BE2C (cell line): ENCODE data around the gene MUC4.

ENCODE experiments used
- DNase-seq: peaks from one replicate; pipeline ENCODE4 v3.0.0-alpha.2; 2020
- H3K27me3 ChIP-seq: fragments of 250-450 bp; sonication (Bioruptor Pico); 2 replicates; pipeline ENCODE4 v1.5.1; 2020; ENCODE audit warnings: mild to moderate bottlenecking
- H3K36me3 ChIP-seq: fragments of 250-450 bp; sonication (Bioruptor Pico); 2 replicates; pipeline ENCODE4 v1.5.1; 2020; ENCODE audit warnings: mild to moderate bottlenecking
- H3K4me1 ChIP-seq: fragments of 250-450 bp; sonication (Bioruptor Pico); 2 replicates; pipeline ENCODE4 v1.5.1; 2020
- H3K4me3 ChIP-seq: 2 replicates; pipeline ENCODE4 v1.5.1; 2011; ENCODE audit warnings: low read depth, low read length
- H3K9me3 ChIP-seq: fragments of 250-450 bp; sonication (Bioruptor Pico); 2 replicates; pipeline ENCODE4 v1.5.1; 2020
- TF ChIP-seq, protein P1 (sequence below): IDR thresholded peaks from 2 replicates; pipeline ENCODE4 v1.5.1; 2012; ENCODE audit warnings: mild to moderate bottlenecking, low read depth, low read length

MUC4 gene

DNA sequence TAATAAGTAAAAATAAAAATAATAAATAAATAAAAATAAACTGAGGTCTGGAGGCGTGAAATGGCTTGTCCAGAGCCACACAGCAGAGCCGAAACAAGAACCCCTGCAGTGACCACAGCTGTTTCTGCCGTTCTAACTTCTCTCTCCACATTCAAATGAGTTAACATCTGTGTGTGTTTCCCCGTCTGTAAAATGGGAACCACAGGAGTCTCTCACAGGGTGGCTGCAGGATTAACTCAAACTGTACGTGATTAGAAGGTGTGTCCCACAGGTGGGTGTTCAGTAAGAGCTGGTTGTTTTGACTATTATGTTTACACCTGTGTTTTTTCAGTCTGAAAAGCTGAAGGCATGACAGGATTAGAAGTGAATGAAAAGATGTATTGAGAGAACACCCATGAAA lies 27.0 kb upstream of the MUC4 start:
- no peak overlapping the region for H3K4me3 ChIP-seq
- TF ChIP-seq, protein P1, sequence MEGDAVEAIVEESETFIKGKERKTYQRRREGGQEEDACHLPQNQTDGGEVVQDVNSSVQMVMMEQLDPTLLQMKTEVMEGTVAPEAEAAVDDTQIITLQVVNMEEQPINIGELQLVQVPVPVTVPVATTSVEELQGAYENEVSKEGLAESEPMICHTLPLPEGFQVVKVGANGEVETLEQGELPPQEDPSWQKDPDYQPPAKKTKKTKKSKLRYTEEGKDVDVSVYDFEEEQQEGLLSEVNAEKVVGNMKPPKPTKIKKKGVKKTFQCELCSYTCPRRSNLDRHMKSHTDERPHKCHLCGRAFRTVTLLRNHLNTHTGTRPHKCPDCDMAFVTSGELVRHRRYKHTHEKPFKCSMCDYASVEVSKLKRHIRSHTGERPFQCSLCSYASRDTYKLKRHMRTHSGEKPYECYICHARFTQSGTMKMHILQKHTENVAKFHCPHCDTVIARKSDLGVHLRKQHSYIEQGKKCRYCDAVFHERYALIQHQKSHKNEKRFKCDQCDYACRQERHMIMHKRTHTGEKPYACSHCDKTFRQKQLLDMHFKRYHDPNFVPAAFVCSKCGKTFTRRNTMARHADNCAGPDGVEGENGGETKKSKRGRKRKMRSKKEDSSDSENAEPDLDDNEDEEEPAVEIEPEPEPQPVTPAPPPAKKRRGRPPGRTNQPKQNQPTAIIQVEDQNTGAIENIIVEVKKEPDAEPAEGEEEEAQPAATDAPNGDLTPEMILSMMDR, result no peak
- DNase-seq, result no peak
- H3K9me3 ChIP-seq, result no peaks in the 10 kb centered on the region
- no peaks in the 10 kb centered on the region for H3K36me3 ChIP-seq
- no peaks in the 10 kb centered on the region for H3K4me1 ChIP-seq
- H3K27me3 ChIP-seq, result no peaks in the 10 kb centered on the region

DNA sequence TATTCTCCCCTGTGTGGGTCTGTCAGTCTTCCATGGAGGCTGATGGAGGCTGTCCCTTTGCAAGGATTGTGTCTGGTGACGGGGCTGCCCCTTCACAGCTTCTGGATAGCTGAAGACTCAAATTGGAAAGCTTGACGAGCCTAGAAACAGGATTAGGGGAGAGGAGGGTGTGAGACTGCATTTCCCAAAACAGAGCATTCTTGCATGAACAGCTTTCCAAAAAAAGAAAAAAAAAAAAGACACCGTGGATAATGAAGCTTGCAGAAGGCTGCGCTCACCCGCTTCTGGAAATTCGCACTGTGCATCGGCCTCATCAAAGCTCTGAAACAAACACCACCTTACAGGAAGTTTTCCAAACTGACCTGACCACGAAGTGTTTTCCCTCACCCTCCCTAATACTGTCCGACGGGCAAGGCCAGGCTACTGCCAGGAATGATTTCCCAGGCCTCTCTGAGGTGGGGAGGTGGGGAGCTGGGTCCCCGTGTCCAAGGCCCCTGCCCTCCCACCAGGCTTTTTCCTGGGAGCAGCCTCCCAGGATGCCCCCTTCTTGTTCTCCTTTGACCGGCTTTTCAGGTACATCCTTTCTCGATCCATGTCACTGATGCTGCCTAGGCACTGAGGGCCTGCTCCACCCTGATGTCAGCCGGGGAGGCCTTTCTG lies 24.9 kb upstream of the MUC4 start:
- Histone ChIP-seq H3K27me3 (no peaks in the 10 kb centered on the region), H3K36me3 (no peaks in the 10 kb centered on the region), H3K9me3 (no peaks in the 10 kb centered on the region), H3K4me1 (no peaks in the 10 kb centered on the region), H3K4me3 (no peak overlapping the region)
- TF ChIP-seq, protein P1, result no peak
- DNase-seq, result no peak

GRCh38 chr3:195835791-195836190 lies 24.1 kb upstream of the MUC4 start:
- no peaks in the 10 kb centered on the region for H3K9me3 ChIP-seq
- H3K36me3 ChIP-seq, result no peaks in the 10 kb centered on the region
- no peak overlapping the region for H3K4me3 ChIP-seq
- H3K4me1 ChIP-seq, result no peaks in the 10 kb centered on the region
- H3K27me3 ChIP-seq, result no peaks in the 10 kb centered on the region
- DNase-seq, result no peak
- TF ChIP-seq, protein P1, result no peak

DNA sequence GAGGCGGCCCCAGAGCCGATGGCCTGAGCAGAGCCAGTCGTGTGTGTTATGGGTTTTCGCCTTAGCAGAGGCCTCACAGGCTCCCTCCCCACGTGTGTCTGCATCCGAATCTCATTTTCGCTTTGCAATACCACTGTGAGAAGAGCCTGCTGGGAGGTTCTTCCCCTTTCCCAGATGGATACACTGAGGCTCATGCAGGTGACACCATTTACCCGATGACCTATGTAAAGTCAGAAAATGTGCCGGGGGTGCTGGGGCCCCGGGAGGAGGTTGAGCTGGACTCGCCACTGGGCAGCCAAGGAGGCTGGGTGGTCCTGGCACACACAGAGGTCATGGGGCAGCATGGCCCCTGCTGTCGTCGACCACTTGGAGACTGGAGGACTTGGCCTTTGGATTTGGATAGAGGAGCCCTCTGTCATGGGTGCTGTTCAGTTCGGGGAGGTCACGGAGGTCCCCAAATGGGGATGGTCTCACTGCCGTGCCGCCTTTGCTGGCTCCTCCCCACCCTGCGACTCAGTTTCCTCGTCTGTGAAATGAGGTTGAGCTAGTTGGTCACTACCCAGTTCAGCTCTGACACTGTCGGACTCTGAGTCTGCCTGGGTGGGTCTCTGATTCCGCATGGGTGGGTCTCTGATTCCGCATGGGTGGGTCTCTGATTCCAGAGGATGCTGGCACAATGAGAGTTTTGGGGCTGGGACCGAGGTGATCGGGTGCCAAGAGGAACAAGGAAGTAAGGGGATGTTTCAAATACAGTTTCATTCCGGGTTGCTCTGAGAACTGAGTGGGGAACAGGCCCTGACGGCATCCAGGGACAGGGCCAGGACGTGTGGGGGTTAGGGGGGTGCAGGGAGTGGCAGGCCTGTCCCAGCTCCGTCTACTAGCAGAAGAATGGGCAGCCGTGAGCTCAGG lies 23.2 kb upstream of the MUC4 start:
- DNase-seq, result no peak
- no peaks in the 10 kb centered on the region for H3K4me1 ChIP-seq
- no peak overlapping the region for H3K4me3 ChIP-seq
- no peaks in the 10 kb centered on the region for H3K36me3 ChIP-seq
- no peaks in the 10 kb centered on the region for H3K27me3 ChIP-seq
- no peaks in the 10 kb centered on the region for H3K9me3 ChIP-seq
- TF ChIP-seq, protein P1, result no peak

- H3K36me3 ChIP-seq, result no peaks in the 10 kb centered on the region
- no peaks in the 10 kb centered on the region for H3K27me3 ChIP-seq
- no peaks in the 10 kb centered on the region for H3K4me1 ChIP-seq
- H3K9me3 ChIP-seq, result no peaks in the 10 kb centered on the region
- no peak for DNase-seq
- TF ChIP-seq, protein P1, result no peak
- H3K4me3 ChIP-seq, result no peak overlapping the region
Observed at GRCh38 chr3:195829897-195830254, 18.1 kb upstream of the MUC4 start.

DNA sequence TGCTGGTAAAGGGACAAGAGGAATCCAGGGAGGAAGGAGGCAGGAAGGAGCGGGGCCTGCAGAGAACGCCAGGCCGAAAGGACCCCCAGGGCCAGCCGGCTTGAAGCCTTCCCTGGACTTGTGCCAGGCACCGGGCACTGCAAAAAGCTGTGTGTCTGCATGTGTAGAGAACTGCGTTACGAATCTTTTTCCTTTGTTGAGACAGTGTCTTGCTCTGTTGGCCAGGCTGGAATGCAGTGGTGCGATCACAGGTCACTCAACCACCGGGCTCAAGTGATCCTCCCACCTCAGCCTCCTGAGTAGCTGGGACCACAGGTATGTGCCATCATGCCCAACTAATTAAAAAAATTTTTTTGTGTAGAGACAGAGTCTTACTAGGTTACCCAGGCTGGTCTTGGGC lies 17.0 kb upstream of the MUC4 start:
- H3K4me1 ChIP-seq, result no peaks in the 10 kb centered on the region
- no peak overlapping the region for H3K4me3 ChIP-seq
- TF ChIP-seq, protein P1, result no peak
- no peak for DNase-seq
- H3K27me3 ChIP-seq, result no peaks in the 10 kb centered on the region
- H3K9me3 ChIP-seq, result no peaks in the 10 kb centered on the region
- no peaks in the 10 kb centered on the region for H3K36me3 ChIP-seq
